Ishikawa (cell line): ENCODE results near the gene CLASP1.

Source experiments
- FOXM1 ChIP-seq: IDR thresholded peaks from 2 replicates; pipeline ENCODE4 v1.6.1; 2012; ENCODE audit warnings: low read depth, borderline replicate concordance
- REST ChIP-seq: IDR thresholded peaks from 2 replicates; pipeline ENCODE4 v1.6.1; 2012; ENCODE audit warnings: low read depth, mild to moderate bottlenecking
- TCF12 ChIP-seq: IDR thresholded peaks from 2 replicates; pipeline ENCODE4 v1.6.1; 2012; ENCODE audit warnings: low read depth
- TEAD4 ChIP-seq: IDR thresholded peaks from 2 replicates; pipeline ENCODE4 v1.6.1; 2012
- ZBTB7A ChIP-seq: IDR thresholded peaks from 2 replicates; pipeline ENCODE4 v1.6.1; 2012; ENCODE audit warnings: low read depth
- TF ChIP-seq, protein P1 (sequence below): IDR thresholded peaks from 2 replicates; pipeline ENCODE4 v1.6.1; 2012

- TF ChIP-seq REST (no peak), ZBTB7A (no peak), FOXM1 (no peak), TEAD4 (no peak), TCF12 (no peak)
- TF ChIP-seq, protein P1, sequence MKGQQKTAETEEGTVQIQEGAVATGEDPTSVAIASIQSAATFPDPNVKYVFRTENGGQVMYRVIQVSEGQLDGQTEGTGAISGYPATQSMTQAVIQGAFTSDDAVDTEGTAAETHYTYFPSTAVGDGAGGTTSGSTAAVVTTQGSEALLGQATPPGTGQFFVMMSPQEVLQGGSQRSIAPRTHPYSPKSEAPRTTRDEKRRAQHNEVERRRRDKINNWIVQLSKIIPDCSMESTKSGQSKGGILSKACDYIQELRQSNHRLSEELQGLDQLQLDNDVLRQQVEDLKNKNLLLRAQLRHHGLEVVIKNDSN, result no peak
Measured at GRCh38 chr2:121348128-121348740, 301.0 kb downstream of the CLASP1 start.
